ENCODE measurements around the gene KRTAP5-6. TPM values are rescaled to one million over a fixed set of nuclear protein-coding genes. Genes with fewer than 3 reads are reported as not detected.

KRTAP5-6 gene, protein sequence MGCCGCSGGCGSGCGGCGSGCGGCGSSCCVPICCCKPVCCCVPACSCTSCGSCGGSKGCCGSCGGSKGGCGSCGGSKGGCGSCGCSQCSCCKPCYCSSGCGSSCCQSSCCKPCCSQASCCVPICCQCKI
- not detected for total RNA-seq
- polyA plus RNA-seq, result not detected
- long read RNA-seq, donor 1, result 0 reads
- long read RNA-seq, donor 2, result 0 reads

DNA sequence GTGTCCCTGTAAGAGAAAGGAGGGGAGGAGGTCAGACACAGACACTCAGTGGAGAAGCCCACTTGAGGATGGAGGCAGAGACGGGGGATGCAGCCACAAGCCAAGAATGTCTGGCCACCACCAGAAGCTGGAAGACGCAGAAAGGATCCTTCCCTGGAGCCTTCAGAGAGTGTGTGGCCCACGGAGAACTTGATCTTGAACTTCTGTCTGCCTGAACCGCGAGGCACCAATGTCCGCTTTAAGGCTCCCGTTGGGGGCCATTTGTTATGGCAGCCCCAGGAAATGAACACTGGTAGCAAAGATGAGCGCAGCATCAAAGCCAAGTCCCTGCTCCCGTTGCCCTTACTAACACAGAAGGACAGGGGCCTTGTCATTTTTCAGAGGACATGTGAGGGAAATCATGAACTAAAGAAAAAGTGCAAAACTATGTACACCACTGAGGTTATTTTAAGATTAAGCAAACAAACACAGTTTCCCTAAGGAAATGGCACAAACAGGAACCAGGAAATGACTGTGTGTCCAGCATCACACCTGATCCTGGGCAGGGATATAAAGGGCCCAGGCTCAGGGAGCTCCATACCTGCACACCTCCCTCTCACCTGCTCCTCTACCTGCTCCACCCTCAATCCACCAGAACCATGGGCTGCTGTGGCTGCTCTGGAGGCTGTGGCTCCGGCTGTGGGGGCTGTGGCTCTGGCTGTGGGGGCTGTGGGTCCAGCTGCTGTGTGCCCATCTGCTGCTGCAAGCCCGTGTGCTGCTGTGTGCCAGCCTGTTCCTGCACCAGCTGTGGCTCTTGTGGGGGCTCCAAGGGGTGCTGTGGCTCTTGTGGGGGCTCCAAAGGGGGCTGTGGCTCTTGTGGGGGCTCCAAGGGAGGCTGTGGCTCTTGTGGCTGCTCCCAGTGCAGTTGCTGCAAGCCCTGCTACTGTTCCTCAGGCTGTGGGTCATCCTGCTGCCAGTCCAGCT is at the start of gene KRTAP5-6:
Gene KRTAP5-6, plus strand, starts transcription at position 588 of the 963 bp plus-strand sequence. Its CDS starts 51 bp downstream, at position 639.
- no peak within 1 kb of the TSS for H3K4me3 ChIP-seq
- H3K9me3 ChIP-seq, result no peaks in the 10 kb centered on the region
- peaks cover 6% of the 10 kb centered on the region for H3K4me1 ChIP-seq
- intact Hi-C loops (cut with DNase I), result no loop called here
- TF ChIP-seq, protein P1, sequence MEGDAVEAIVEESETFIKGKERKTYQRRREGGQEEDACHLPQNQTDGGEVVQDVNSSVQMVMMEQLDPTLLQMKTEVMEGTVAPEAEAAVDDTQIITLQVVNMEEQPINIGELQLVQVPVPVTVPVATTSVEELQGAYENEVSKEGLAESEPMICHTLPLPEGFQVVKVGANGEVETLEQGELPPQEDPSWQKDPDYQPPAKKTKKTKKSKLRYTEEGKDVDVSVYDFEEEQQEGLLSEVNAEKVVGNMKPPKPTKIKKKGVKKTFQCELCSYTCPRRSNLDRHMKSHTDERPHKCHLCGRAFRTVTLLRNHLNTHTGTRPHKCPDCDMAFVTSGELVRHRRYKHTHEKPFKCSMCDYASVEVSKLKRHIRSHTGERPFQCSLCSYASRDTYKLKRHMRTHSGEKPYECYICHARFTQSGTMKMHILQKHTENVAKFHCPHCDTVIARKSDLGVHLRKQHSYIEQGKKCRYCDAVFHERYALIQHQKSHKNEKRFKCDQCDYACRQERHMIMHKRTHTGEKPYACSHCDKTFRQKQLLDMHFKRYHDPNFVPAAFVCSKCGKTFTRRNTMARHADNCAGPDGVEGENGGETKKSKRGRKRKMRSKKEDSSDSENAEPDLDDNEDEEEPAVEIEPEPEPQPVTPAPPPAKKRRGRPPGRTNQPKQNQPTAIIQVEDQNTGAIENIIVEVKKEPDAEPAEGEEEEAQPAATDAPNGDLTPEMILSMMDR (IDR thresholded peaks at IDR 0.05), result no peak
- WGBS, 3 donors, result 77 to 82% (median 78%) methylated on average over 11 of the region's 11 CpGs
- H3K27me3 ChIP-seq (ENCODE audit: insufficient read depth in 3 of 3, low read length in 2 of 3), result no peaks in the 10 kb centered on the region
- DNase-seq (no peak), ATAC-seq (no peak)
- H3K36me3 ChIP-seq (ENCODE audit: insufficient read depth in 1 of 2, low read depth in 1 of 2), result no peaks in the 10 kb centered on the region
- H3K27ac ChIP-seq, result no peak within 1 kb of the TSS

DNA sequence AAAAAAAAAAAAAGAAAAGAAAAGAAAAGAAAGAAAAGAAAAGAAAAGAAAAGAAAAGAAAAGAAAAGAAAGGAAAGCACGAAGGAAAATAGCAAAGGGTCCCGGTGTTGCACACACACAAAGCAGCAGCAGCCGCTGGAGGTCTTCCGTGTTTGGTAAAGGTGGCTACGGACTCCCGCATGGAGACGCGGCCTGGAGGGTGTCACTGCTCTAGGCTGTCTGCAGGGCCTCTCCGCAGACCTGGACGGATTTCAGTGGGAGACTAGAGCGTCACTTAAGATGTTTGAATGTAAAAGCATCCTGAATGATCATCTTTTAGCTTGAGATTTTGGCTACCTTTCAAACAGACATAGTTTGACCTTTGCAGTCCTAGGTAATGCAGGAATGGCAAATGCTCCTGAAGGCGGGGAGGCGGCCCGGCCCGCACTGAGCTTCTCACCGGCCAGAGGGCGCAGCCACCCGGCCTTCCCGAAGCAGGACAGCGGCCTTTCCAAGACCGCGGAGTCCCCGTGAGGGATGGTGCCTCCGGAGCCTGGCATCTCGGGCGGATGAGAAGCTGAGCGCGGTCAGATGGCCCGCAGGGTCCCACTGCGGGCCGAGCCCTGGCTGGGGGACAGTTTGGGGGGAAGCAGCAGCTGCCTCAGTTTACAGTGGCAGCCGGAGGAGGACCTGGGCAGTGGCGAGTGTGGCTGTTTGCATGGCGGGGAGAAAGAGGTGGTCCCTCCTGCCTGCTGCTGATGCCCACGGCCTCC is 48.9 kb upstream of the KRTAP5-6 start:
- no peaks in the 10 kb centered on the region for H3K36me3 ChIP-seq (ENCODE audit: insufficient read depth in 1 of 2, low read depth in 1 of 2)
- peaks cover 0 to 3% (median 0%) of the 10 kb centered on the region in 3 donors for H3K27me3 ChIP-seq (ENCODE audit: insufficient read depth in 3 of 3, low read length in 2 of 3)
- DNase-seq (peak in 1 of 2 donors; percentile 42), ATAC-seq (no peak)
- no peaks in the 10 kb centered on the region for H3K4me1 ChIP-seq
- H3K27ac ChIP-seq, result no peak overlapping the region
- intact Hi-C loops (cut with DNase I), result no loop called here
- TF ChIP-seq, protein P1 (IDR thresholded peaks at IDR 0.05), result no peak
- no peaks in the 10 kb centered on the region for H3K9me3 ChIP-seq
- no peak overlapping the region for H3K4me3 ChIP-seq
- WGBS, 3 donors, result 88 to 90% (median 90%) methylated on average over 35 of the region's 35 CpGs

DNA sequence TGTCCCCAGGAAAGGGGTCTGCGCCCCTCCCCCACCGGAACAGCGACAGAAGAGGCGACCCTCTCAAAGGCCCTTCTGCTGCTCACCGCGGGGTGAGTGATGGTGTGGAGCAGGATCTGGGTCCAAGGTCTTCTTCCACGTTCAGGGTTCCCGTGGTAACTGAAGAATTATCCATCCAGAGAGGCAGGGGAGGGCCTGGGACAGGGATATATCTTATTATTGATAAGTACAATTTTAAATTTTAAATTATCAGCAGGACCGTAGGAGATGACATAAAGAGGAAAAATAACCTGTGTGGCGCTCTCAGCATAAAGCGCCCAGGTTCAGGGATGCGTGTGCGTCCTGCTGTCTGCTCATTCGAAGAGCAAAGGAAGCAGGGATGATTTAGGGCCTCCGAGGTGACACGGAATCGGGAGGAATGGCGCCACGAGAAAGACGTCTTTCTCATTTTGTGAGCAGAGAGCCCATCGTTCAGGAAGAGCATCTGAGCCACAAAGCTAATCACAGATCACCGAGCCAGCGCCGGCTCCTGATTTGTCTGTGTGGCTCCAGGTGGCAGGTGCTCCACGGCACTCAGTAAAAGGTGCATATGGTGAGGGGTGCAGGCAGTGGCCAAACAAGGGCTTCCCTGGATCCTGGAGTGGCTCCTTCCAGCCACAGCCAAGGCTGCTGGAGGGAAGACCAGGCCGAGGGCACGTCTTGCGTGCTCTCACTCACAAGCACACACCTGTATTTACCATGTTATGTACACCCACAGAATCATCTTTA is 48.2 kb upstream of the KRTAP5-6 start:
- H3K27me3 ChIP-seq (ENCODE audit: insufficient read depth in 3 of 3, low read length in 2 of 3), result no peaks in the 10 kb centered on the region
- ATAC-seq (no peak), DNase-seq (peak in 1 of 2 donors; percentile 19)
- no peaks in the 10 kb centered on the region for H3K4me1 ChIP-seq
- H3K9me3 ChIP-seq, result no peaks in the 10 kb centered on the region
- no peak overlapping the region for H3K4me3 ChIP-seq
- 90 to 91% (median 90%) methylated on average over 28 of the region's 28 CpGs for WGBS, 3 donors
- no peak overlapping the region for H3K27ac ChIP-seq
- no peaks in the 10 kb centered on the region for H3K36me3 ChIP-seq (ENCODE audit: insufficient read depth in 1 of 2, low read depth in 1 of 2)
- TF ChIP-seq, protein P1 (IDR thresholded peaks at IDR 0.05), result no peak
- intact Hi-C loops (cut with DNase I), result no loop called here
